HL-60 (cell line): ENCODE data around the gene KHDRBS1.

Experiments used
- DNase-seq, 2 experiments: peaks; one replicate each; pipeline ENCODE4 v3.0.0-alpha.2; 2010 to 2020; ENCODE audit warnings: low read depth in 1 of 2, low spot score in 1 of 2
- H3K27ac ChIP-seq: fragments of 250-450 bp; sonication (Bioruptor Pico); replicated peaks from 2 replicates; pipeline ENCODE4 v1.5.1; 2020; ENCODE audit warnings: mild to moderate bottlenecking, moderate library complexity
- H3K27me3 ChIP-seq: fragments of 250-450 bp; sonication (Bioruptor Pico); 2 replicates; pipeline ENCODE4 v1.5.1; 2021; ENCODE audit warnings: mild to moderate bottlenecking, moderate library complexity; ENCODE audit not compliant: insufficient read depth, poor library complexity, severe bottlenecking
- H3K4me3 ChIP-seq: replicated peaks from 2 replicates; pipeline ENCODE4 v1.5.1; 2011; ENCODE audit warnings: mild to moderate bottlenecking, control low read depth, low read length; ENCODE audit not compliant: insufficient read depth
- GABPA ChIP-seq: IDR thresholded peaks from 2 replicates; pipeline ENCODE4 v1.6.1; 2012; ENCODE audit warnings: low read depth
- POLR2AphosphoS5 ChIP-seq: IDR thresholded peaks from 2 replicates; pipeline ENCODE4 v1.6.1; 2012; ENCODE audit warnings: low read depth
- REST ChIP-seq: IDR thresholded peaks from 2 replicates; pipeline ENCODE4 v1.6.1; 2012; ENCODE audit warnings: low read depth; ENCODE audit not compliant: insufficient replicate concordance
- SPI1 ChIP-seq: IDR thresholded peaks from 2 replicates; pipeline ENCODE4 v1.6.1; 2012; ENCODE audit warnings: low read depth, mild to moderate bottlenecking, borderline replicate concordance
- TF ChIP-seq, protein P1 (sequence below): IDR thresholded peaks from one replicate; pipeline ENCODE4 v1.5.1; 2011; ENCODE audit warnings: low read length, control low read depth, inconsistent platforms; ENCODE audit not compliant: insufficient read depth

Gene KHDRBS1

DNA sequence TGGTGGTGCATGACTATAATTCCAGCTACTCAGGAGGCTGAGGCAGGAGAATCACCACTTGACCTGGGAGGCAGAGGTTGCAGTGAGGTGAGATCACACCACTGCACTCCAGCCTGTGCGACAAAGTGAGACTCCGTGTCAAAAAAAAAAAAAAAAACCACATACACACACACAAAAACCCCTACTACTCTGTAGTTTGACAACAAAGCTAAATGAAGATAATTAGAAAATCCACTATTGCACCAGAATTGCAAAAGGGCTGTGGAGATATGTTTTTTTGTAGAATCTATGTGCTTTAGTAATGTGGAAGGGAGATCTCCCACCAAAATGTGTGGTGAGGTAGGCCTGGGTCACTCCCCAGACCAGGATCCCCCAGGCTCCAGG is 32.2 kb upstream of the KHDRBS1 start:
- no peak overlapping the region for H3K27ac ChIP-seq

DNA sequence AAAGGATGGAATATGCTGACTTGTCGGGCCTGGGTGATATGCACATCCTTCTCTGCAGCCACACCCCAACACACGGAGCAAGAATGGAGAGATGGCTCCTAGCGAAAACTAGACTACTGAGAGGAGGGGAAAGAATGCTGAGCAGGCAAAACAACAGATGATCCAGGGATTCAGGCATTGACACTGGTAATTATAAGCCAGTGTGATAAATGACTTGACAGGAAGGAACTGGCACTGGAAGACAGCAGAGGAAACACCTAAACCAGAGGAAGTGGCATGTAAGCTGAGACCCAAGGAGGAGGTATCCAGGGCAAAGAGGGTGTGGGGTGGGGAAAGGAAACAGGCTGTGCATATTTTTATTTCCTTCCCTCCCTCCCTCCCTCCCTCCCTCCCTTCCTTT is 31.7 kb upstream of the KHDRBS1 start:
- Histone ChIP-seq H3K27ac (no peak overlapping the region), H3K27me3 (no peaks in the 10 kb centered on the region), H3K4me3 (no peak overlapping the region)
- TF ChIP-seq SPI1 (0 out of 2 replicates have a peak, but pooled peaks have one; percentile 34), GABPA (no peak), POLR2AphosphoS5 (no peak), REST (no peak)
- peak in 1 of 2 experiments; percentile 12 for DNase-seq

More for the DNA sequence above, 32.2 kb upstream of the KHDRBS1 start:
- H3K27me3 ChIP-seq, result no peaks in the 10 kb centered on the region
- TF ChIP-seq, protein P1, sequence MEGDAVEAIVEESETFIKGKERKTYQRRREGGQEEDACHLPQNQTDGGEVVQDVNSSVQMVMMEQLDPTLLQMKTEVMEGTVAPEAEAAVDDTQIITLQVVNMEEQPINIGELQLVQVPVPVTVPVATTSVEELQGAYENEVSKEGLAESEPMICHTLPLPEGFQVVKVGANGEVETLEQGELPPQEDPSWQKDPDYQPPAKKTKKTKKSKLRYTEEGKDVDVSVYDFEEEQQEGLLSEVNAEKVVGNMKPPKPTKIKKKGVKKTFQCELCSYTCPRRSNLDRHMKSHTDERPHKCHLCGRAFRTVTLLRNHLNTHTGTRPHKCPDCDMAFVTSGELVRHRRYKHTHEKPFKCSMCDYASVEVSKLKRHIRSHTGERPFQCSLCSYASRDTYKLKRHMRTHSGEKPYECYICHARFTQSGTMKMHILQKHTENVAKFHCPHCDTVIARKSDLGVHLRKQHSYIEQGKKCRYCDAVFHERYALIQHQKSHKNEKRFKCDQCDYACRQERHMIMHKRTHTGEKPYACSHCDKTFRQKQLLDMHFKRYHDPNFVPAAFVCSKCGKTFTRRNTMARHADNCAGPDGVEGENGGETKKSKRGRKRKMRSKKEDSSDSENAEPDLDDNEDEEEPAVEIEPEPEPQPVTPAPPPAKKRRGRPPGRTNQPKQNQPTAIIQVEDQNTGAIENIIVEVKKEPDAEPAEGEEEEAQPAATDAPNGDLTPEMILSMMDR, result no peak
- no peak for TF ChIP-seq POLR2AphosphoS5
- TF ChIP-seq SPI1, result no peak
- TF ChIP-seq GABPA, result no peak
- no peak for TF ChIP-seq REST
- H3K4me3 ChIP-seq, result no peak overlapping the region
- DNase-seq, result no peak

DNA sequence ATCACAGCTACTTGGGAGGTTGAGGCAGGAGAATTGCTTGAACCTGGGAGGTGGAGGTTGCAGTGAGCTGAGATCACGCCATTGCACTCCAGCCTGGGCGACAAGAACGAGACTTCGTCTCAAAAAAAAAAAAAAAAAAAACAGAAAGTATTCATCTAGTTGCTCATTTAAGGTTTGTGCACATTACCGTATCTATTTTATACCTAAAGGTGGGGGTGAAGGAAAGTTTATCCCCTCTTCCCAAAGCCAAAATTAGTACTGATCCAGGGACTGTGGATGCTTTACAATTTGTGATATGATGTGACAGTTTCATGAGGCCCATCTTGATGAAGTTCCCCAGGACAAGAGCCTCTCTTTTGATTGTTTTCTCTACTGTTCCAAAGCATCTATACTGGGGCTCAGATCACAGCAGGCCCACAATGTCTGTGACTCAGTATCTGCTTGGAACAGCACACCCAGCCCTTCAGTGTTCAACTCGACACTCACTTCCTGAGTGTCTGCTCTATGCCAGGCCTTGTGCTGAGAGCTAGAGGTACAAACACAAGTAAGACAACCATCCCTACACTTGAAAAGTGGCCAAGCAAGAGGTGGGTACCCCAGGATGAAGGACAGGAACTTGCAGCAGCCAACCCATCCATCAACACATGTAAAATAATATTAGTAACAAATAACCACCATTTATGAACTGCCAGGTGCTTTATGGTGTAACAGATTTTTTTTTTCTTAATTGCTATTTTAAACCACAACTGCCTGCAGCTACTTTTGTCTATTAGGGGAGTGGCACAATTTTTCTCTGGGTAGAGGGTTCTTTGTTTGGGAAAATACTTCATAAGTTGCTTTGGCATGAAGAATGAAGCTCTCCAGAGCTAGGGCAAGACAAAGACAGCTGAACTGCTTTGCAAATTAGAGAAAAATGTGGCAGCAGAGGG is 29.0 kb upstream of the KHDRBS1 start:
- no peak overlapping the region for H3K27ac ChIP-seq
- TF ChIP-seq POLR2AphosphoS5 (no peak), SPI1 (no peak)
- H3K4me3 ChIP-seq, result no peak overlapping the region
- H3K27me3 ChIP-seq, result no peaks in the 10 kb centered on the region
- no peak for DNase-seq

DNA sequence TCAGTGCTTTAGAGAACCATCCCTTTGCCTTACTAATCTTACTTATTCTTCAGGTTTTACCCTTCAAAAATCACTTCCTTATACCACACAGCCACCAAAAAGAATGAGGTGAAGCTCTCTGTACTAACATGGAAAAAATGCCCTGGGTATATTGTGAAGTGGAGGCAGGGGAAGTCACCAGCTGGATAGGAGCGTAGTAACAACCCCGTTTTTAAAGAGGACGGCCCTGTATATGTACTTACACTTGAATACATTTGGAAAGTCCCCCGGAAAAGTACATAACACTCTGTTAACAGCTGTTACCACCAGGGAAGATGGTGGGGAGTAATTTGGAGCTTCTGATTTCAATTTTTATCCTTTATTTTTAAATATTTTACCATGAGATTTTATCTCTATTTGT is 28.2 kb upstream of the KHDRBS1 start:
- H3K4me3 ChIP-seq, result no peak overlapping the region
- H3K27ac ChIP-seq, result no peak overlapping the region
- no peaks in the 10 kb centered on the region for H3K27me3 ChIP-seq
- TF ChIP-seq POLR2AphosphoS5, result no peak
- TF ChIP-seq GABPA, result no peak
- TF ChIP-seq SPI1, result no peak; the same call in 1 of the 2 replicates
- TF ChIP-seq REST, result no peak
- TF ChIP-seq, protein P1, result no peak
- no peak for DNase-seq
